Nephron progenitor cell (in vitro differentiated cells): ENCODE measurements around the gene LLGL2.

Experiments
- DNase-seq: peaks from one replicate; pipeline ENCODE4 v3.0.0; 2021
- H3K27ac Mint-ChIP-seq: 2 replicates; pipeline ENCODE4 v1.8.0; 2021; ENCODE audit warnings: mild to moderate bottlenecking, moderate library complexity, mixed read lengths
- H3K27me3 Mint-ChIP-seq: 2 replicates; pipeline ENCODE4 v1.8.0; 2021; ENCODE audit warnings: mild to moderate bottlenecking, low read depth, mixed read lengths; ENCODE audit not compliant: poor library complexity
- H3K36me3 Mint-ChIP-seq: 2 replicates; pipeline ENCODE4 v1.8.0; 2021; ENCODE audit warnings: low read depth, mixed read lengths
- H3K4me1 Mint-ChIP-seq: 2 replicates; pipeline ENCODE4 v1.8.0; 2021; ENCODE audit warnings: mixed read lengths
- H3K4me3 Mint-ChIP-seq: 2 replicates; pipeline ENCODE4 v1.8.0; 2021; ENCODE audit warnings: mild to moderate bottlenecking, moderate library complexity, mixed read lengths
- H3K9me3 Mint-ChIP-seq: 2 replicates; pipeline ENCODE4 v1.8.0; 2021; ENCODE audit warnings: mild to moderate bottlenecking, moderate library complexity, mixed read lengths
- CTCF ChIP-seq: fragments of 200-600 bp; sonication (generic); IDR thresholded peaks from 2 replicates; pipeline ENCODE4 v1.5.0; 2021; ENCODE audit warnings: antibody characterized with exemption

Gene LLGL2

GRCh38 chr17:75584849-75585175 lies 59.3 kb downstream of the LLGL2 start:
- TF ChIP-seq CTCF = no peak
- Mint-ChIP-seq H3K4me3 (no peak overlapping the region), H3K9me3 (peaks cover 22% of the 10 kb centered on the region), H3K27ac (no peak overlapping the region), H3K36me3 (no peaks in the 10 kb centered on the region), H3K4me1 (peaks cover 10% of the 10 kb centered on the region), H3K27me3 (peaks cover 48% of the 10 kb centered on the region)
- DNase-seq = no peak

GRCh38 chr17:75587675-75588595 lies 62.4 kb downstream of the LLGL2 start, which contains the start of gene MYO15B:
TSS of gene MYO15B (plus strand) at chr17:75587800. CDS start at chr17:75588058, 258 bp downstream.
- H3K4me3 Mint-ChIP-seq = peak within 1 kb of the TSS; percentile 67
- DNase-seq = peak; percentile 75
- H3K4me1 Mint-ChIP-seq = peaks cover 12% of the 10 kb centered on the region
- H3K9me3 Mint-ChIP-seq = peaks cover 17% of the 10 kb centered on the region
- peak; percentile 40 for TF ChIP-seq CTCF
- H3K36me3 Mint-ChIP-seq = no peaks in the 10 kb centered on the region
- no peak within 1 kb of the TSS for H3K27ac Mint-ChIP-seq
- H3K27me3 Mint-ChIP-seq = peaks cover 40% of the 10 kb centered on the region

GRCh38 chr17:75588596-75589011 lies 63.1 kb downstream of the LLGL2 start:
- no peak overlapping the region for H3K27ac Mint-ChIP-seq
- no peaks in the 10 kb centered on the region for H3K36me3 Mint-ChIP-seq
- peaks cover 17% of the 10 kb centered on the region for H3K9me3 Mint-ChIP-seq
- H3K4me1 Mint-ChIP-seq = peaks cover 12% of the 10 kb centered on the region
- H3K4me3 Mint-ChIP-seq = peak overlapping the region; percentile 40
- H3K27me3 Mint-ChIP-seq = peaks cover 40% of the 10 kb centered on the region
- TF ChIP-seq CTCF = no peak
- no peak for DNase-seq

GRCh38 chr17:75589012-75589918 lies 63.8 kb downstream of the LLGL2 start:
- H3K27ac Mint-ChIP-seq = no peak overlapping the region
- peaks cover 12% of the 10 kb centered on the region for H3K4me1 Mint-ChIP-seq
- H3K4me3 Mint-ChIP-seq = peak overlapping the region; percentile 61
- H3K36me3 Mint-ChIP-seq = no peaks in the 10 kb centered on the region
- peak; percentile 100 for DNase-seq
- TF ChIP-seq CTCF = peak; percentile 41
- H3K9me3 Mint-ChIP-seq = peaks cover 17% of the 10 kb centered on the region
- H3K27me3 Mint-ChIP-seq = peaks cover 35% of the 10 kb centered on the region

- H3K27ac Mint-ChIP-seq = no peak overlapping the region
- no peak for DNase-seq
- peak overlapping the region; percentile 30 for H3K4me3 Mint-ChIP-seq
- H3K4me1 Mint-ChIP-seq = peaks cover 12% of the 10 kb centered on the region
- TF ChIP-seq CTCF = no peak
- H3K9me3 Mint-ChIP-seq = peaks cover 17% of the 10 kb centered on the region
- H3K36me3 Mint-ChIP-seq = no peaks in the 10 kb centered on the region
- peaks cover 32% of the 10 kb centered on the region for H3K27me3 Mint-ChIP-seq
These were observed 64.4 kb downstream of the LLGL2 start for GRCh38 chr17:75589919-75590303.
